ENCODE results near the gene IQSEC1. TPM values are rescaled to one million over a fixed set of nuclear protein-coding genes. Genes with fewer than 3 reads are reported as not detected.

IQSEC1 gene
- total RNA-seq, 3 donors from 2014 or later, result 26.9 to 45.4 (median 26.9) TPM

- Histone ChIP-seq H3K27ac (peak overlapping the region in 1 of 2 donors; percentile 66), H3K36me3 (no peaks in the 10 kb centered on the region), H3K9me3 (no peaks in the 10 kb centered on the region), H3K27me3 (no peaks in the 10 kb centered on the region), H3K4me3 (no peak overlapping the region), H3K4me1 (no peaks in the 10 kb centered on the region)
- TF ChIP-seq CTCF (IDR thresholded peaks at IDR 0.05) (no peak), POLR2AphosphoS5 (IDR thresholded peaks at IDR 0.05) (no peak), POLR2A (IDR thresholded peaks at IDR 0.05) (no peak)
- DNase-seq (ENCODE audit: low spot score in 2 of 2), result no peak
- intact Hi-C loops (cut with DNase I; ENCODE audit: low total_unique reads), result loop anchor here (5.0 kb wide), 1 partner anchor 1342 kb away; no protein-coding TSS in a partner anchor
Observed at GRCh38 chr3:12988728-12989454, 84.3 kb downstream of the IQSEC1 start.

- H3K27me3 ChIP-seq, result no peaks in the 10 kb centered on the region
- no peak for DNase-seq (ENCODE audit: low spot score in 2 of 2)
- no peaks in the 10 kb centered on the region for H3K9me3 ChIP-seq
- H3K4me1 ChIP-seq, result no peaks in the 10 kb centered on the region
- TF ChIP-seq POLR2A (IDR thresholded peaks at IDR 0.05) (no peak), CTCF (IDR thresholded peaks at IDR 0.05) (no peak), POLR2AphosphoS5 (IDR thresholded peaks at IDR 0.05) (no peak)
- H3K27ac ChIP-seq, result no peak overlapping the region
- intact Hi-C loops (cut with DNase I; ENCODE audit: low total_unique reads), result loop anchor here (5.0 kb wide), 1 partner anchor 1340 kb away; no protein-coding TSS in a partner anchor
- H3K4me3 ChIP-seq, result no peak overlapping the region
- no peaks in the 10 kb centered on the region for H3K36me3 ChIP-seq
Observed at GRCh38 chr3:12987602-12988001, 85.6 kb downstream of the IQSEC1 start.

GRCh38 chr3:12986986-12987385, 86.2 kb downstream of the IQSEC1 start:
- Histone ChIP-seq H3K27me3 (no peaks in the 10 kb centered on the region), H3K36me3 (no peaks in the 10 kb centered on the region), H3K4me3 (no peak overlapping the region), H3K9me3 (no peaks in the 10 kb centered on the region), H3K27ac (no peak overlapping the region), H3K4me1 (no peaks in the 10 kb centered on the region)
- DNase-seq (ENCODE audit: low spot score in 2 of 2), result no peak
- TF ChIP-seq POLR2A (IDR thresholded peaks at IDR 0.05) (no peak), POLR2AphosphoS5 (IDR thresholded peaks at IDR 0.05) (no peak), CTCF (IDR thresholded peaks at IDR 0.05) (no peak)
- intact Hi-C loops (cut with DNase I; ENCODE audit: low total_unique reads), result loop anchor here (5.0 kb wide), 1 partner anchor 1340 kb away; no protein-coding TSS in a partner anchor

- TF ChIP-seq POLR2AphosphoS5 (IDR thresholded peaks at IDR 0.05), result no peak
- TF ChIP-seq POLR2A (IDR thresholded peaks at IDR 0.05), result no peak
- TF ChIP-seq CTCF (IDR thresholded peaks at IDR 0.05), result no peak
- no peaks in the 10 kb centered on the region for H3K27me3 ChIP-seq
- H3K27ac ChIP-seq, result no peak overlapping the region
- no peaks in the 10 kb centered on the region for H3K9me3 ChIP-seq
- no peak for DNase-seq (ENCODE audit: low spot score in 2 of 2)
- H3K4me1 ChIP-seq, result no peaks in the 10 kb centered on the region
- H3K36me3 ChIP-seq, result no peaks in the 10 kb centered on the region
- intact Hi-C loops (cut with DNase I; ENCODE audit: low total_unique reads), result loop anchor here (5.0 kb wide), 1 partner anchor 1339 kb away; no protein-coding TSS in a partner anchor
- no peak overlapping the region for H3K4me3 ChIP-seq
Observed at GRCh38 chr3:12986521-12986920, 86.7 kb downstream of the IQSEC1 start.

GRCh38 chr3:12986031-12986430, 87.2 kb downstream of the IQSEC1 start:
- Histone ChIP-seq H3K27ac (no peak overlapping the region), H3K4me1 (no peaks in the 10 kb centered on the region), H3K9me3 (no peaks in the 10 kb centered on the region), H3K4me3 (no peak overlapping the region), H3K27me3 (no peaks in the 10 kb centered on the region), H3K36me3 (no peaks in the 10 kb centered on the region)
- intact Hi-C loops (cut with DNase I; ENCODE audit: low total_unique reads), result loop anchor here (5.0 kb wide), 1 partner anchor 1339 kb away; no protein-coding TSS in a partner anchor
- no peak for TF ChIP-seq POLR2AphosphoS5 (IDR thresholded peaks at IDR 0.05)
- TF ChIP-seq POLR2A (IDR thresholded peaks at IDR 0.05), result no peak
- no peak for TF ChIP-seq CTCF (IDR thresholded peaks at IDR 0.05)
- no peak for DNase-seq (ENCODE audit: low spot score in 2 of 2)

Measured in breast epithelium (tissue), 4 donors.